Fibroblast of mammary gland (primary cell): ENCODE measurements around the gene CAMK2A.
A peak's percentile ranks its signal among the peaks of the same experiment; 100 is the strongest.

Source experiments
- DNase-seq: peaks from one replicate; pipeline ENCODE4 v3.0.0-alpha.2; 2010; ENCODE audit warnings: low read depth
- H3K4me3 ChIP-seq: 2 replicates; pipeline ENCODE4 v1.5.1; 2011; ENCODE audit warnings: low read depth, mild to moderate bottlenecking, low read length, moderate library complexity; ENCODE audit not compliant: control insufficient read depth
- TF ChIP-seq, protein P1 (sequence below): conservative IDR thresholded peaks from 2 replicates; pipeline ENCODE4 v1.5.1; 2011; ENCODE audit warnings: low read depth, low read length, inconsistent platforms; ENCODE audit not compliant: control insufficient read depth, insufficient read depth

CAMK2A gene

DNA sequence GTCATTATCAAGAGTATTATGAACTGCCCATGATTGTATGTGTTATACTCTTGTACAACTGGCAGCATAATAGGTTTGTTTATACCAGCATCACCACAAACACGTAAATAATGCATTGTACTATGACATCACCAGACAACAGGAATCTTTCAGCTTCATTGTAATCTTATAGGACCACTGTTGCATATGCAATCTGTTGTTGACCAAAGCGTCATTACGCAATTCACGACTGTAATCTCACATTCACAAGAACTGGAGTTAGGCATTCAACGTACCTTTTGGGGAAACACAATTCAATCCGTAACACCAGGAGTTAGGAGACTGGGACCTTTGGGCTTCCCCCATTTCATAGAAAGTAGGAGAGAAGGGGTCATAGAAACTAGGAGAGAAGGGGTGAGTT, 33.5 kb upstream of the CAMK2A start:
- peak; percentile 27 for DNase-seq
- TF ChIP-seq, protein P1, sequence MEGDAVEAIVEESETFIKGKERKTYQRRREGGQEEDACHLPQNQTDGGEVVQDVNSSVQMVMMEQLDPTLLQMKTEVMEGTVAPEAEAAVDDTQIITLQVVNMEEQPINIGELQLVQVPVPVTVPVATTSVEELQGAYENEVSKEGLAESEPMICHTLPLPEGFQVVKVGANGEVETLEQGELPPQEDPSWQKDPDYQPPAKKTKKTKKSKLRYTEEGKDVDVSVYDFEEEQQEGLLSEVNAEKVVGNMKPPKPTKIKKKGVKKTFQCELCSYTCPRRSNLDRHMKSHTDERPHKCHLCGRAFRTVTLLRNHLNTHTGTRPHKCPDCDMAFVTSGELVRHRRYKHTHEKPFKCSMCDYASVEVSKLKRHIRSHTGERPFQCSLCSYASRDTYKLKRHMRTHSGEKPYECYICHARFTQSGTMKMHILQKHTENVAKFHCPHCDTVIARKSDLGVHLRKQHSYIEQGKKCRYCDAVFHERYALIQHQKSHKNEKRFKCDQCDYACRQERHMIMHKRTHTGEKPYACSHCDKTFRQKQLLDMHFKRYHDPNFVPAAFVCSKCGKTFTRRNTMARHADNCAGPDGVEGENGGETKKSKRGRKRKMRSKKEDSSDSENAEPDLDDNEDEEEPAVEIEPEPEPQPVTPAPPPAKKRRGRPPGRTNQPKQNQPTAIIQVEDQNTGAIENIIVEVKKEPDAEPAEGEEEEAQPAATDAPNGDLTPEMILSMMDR = no peak
- H3K4me3 ChIP-seq = no peak overlapping the region

DNA sequence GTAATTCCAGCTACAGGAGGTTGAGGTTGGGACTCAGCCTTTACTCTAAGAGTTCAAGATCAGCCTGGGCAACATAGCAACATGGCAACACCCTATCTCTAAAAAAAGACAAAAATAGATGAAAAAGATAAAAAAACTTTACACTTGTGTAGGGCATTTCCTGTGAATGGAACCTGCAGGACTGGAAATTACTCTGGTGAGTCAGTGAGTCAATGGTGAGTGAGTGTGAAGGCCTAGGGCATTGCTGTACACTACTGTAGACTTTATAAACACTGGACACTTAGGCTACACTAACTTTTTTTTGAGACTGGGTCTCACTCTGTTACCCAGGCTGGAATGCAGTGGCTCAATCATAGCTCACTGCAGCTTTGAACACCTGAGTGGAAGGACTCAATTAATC, 32.6 kb upstream of the CAMK2A start:
- no peak overlapping the region for H3K4me3 ChIP-seq
- TF ChIP-seq, protein P1 = no peak
- DNase-seq = peak; percentile 64

DNA sequence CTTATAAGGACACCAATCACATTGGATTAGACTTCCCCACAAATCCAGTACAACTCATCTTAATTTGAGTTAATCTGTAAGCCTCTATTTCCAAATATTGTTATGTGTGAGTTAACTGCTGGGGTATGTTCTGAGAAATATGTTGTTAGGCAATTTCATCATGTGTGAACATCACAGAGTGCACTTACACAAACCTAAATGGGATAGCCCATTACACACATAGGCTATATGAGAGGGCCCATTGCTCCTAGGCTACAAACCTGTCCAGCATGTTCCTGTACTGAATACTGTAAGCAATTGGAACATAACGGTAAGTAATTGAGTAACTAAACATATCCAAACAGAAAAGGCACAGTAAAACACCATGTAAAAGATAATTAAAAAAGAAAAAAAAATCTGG, 32.2 kb upstream of the CAMK2A start:
- peak; percentile 29 for DNase-seq
- H3K4me3 ChIP-seq = no peak overlapping the region
- TF ChIP-seq, protein P1 = no peak

- H3K4me3 ChIP-seq = no peak overlapping the region
- DNase-seq = no peak
- TF ChIP-seq, protein P1 = no peak
These were observed 31.6 kb upstream of the CAMK2A start for GRCh38 chr5:150321211-150321610.

GRCh38 chr5:150320044-150320613, 30.6 kb upstream of the CAMK2A start:
- DNase-seq = peak; percentile 94

GRCh38 chr5:150319484-150319790, 29.9 kb upstream of the CAMK2A start:
- no peak overlapping the region for H3K4me3 ChIP-seq
- TF ChIP-seq, protein P1 = no peak

More at GRCh38 chr5:150320044-150320613, 30.6 kb upstream of the CAMK2A start:
- TF ChIP-seq, protein P1 = no peak
- H3K4me3 ChIP-seq = no peak overlapping the region

More at GRCh38 chr5:150319484-150319790, 29.9 kb upstream of the CAMK2A start:
- DNase-seq = no peak
